Fibroblast of lung (primary cell): ENCODE results near the gene CRLF1. TPM values are rescaled to one million over a fixed set of nuclear protein-coding genes. Genes with fewer than 3 reads are reported as not detected.

Source experiments
- DNase-seq, 2 donors: peaks; one replicate each; pipeline versions ENCODE4 v3.0.0 to v3.0.0-alpha.2; 2010; ENCODE audit warnings: low read depth in 2 of 2
- H2AFZ ChIP-seq: 2 replicates; pipeline ENCODE4 v1.5.1; 2012; ENCODE audit warnings: low read length, control low read depth, inconsistent platforms
- H3K27ac ChIP-seq: 2 replicates; pipeline ENCODE4 v1.5.1; 2011; ENCODE audit warnings: low read length, control low read depth; ENCODE audit not compliant: insufficient read depth
- H3K27me3 ChIP-seq: 2 replicates; pipeline ENCODE4 v1.5.1; 2011; ENCODE audit warnings: mild to moderate bottlenecking, low read length; ENCODE audit not compliant: control insufficient read depth, insufficient read depth
- H3K36me3 ChIP-seq: 2 replicates; pipeline ENCODE4 v1.5.1; 2011; ENCODE audit warnings: low read length; ENCODE audit not compliant: control insufficient read depth, insufficient read depth
- H3K4me1 ChIP-seq: 2 replicates; pipeline ENCODE4 v1.5.1; 2011; ENCODE audit warnings: low read length; ENCODE audit not compliant: control insufficient read depth, insufficient read depth; ENCODE audit errors: extremely low read depth
- H3K4me2 ChIP-seq: 2 replicates; pipeline ENCODE4 v1.5.1; 2011; ENCODE audit warnings: low read length, control low read depth; ENCODE audit not compliant: insufficient read depth; ENCODE audit errors: extremely low read depth
- H3K4me3 ChIP-seq, 4 experiments: fragments of 200-600 bp in 1 of 4; sonication (generic) in 1 of 4; replicated peaks in 1 of 4; 2 replicates each; pipeline ENCODE4 v1.5.1; 2011 to 2016; ENCODE audit warnings: low read length in 4 of 4, low read depth in 3 of 4, mild to moderate bottlenecking in 3 of 4, control low read depth in 2 of 4, inconsistent platforms in 1 of 4, mixed read lengths in 1 of 4; ENCODE audit not compliant: insufficient read depth in 1 of 4; ENCODE audit errors: control extremely low read depth in 1 of 4
- H3K79me2 ChIP-seq: 2 replicates; pipeline ENCODE4 v1.5.1; 2012; ENCODE audit warnings: mild to moderate bottlenecking, low read length, inconsistent platforms; ENCODE audit not compliant: control insufficient read depth, insufficient read depth
- H3K9ac ChIP-seq: 2 replicates; pipeline ENCODE4 v1.5.1; 2011; ENCODE audit warnings: mild to moderate bottlenecking, low read length, control low read depth; ENCODE audit not compliant: insufficient read depth
- H3K9me3 ChIP-seq: 2 replicates; pipeline ENCODE4 v1.5.1; 2012; ENCODE audit warnings: low read depth, low read length; ENCODE audit not compliant: control insufficient read depth, insufficient read depth
- H4K20me1 ChIP-seq: 2 replicates; pipeline ENCODE4 v1.5.1; 2011; ENCODE audit warnings: low read length; ENCODE audit not compliant: control insufficient read depth, insufficient read depth; ENCODE audit errors: extremely low read depth
- EZH2 ChIP-seq: IDR thresholded peaks from 2 replicates; pipeline ENCODE4 v1.5.1; 2012; ENCODE audit warnings: low read length, control low read depth, mild to moderate bottlenecking; ENCODE audit errors: missing control alignments
- polyA plus RNA-seq, 2 donors: library from polyadenylated mRNA; depleted of rRNA in 1 of 2; stranded (reverse) in 1 of 2; unstranded in 1 of 2; fragments of >200 nt; gene quantifications; 2 replicates each; pipeline ENCODE4 v1.2.1, GENCODE V29; 2011 to 2012; ENCODE audit warnings: missing spikeins in 1 of 2
- total RNA-seq: library from RNA; depleted of rRNA; stranded (reverse); fragments of >200 nt; gene quantifications from 2 replicates; pipeline ENCODE4 v1.2.1, GENCODE V29; 2014
- TF ChIP-seq, protein P1 (sequence below), 2 donors: IDR thresholded peaks in 1 of 2; conservative IDR thresholded peaks in 1 of 2; 1 replicate in 1 of 2; 2 replicates in 1 of 2; pipeline ENCODE4 v1.5.1; 2011 to 2012; ENCODE audit warnings: low read length in 2 of 2, control low read depth in 1 of 2, inconsistent platforms in 1 of 2, low read depth in 1 of 2, mild to moderate bottlenecking in 1 of 2

The CRLF1 gene
- total and polyA plus RNA-seq, 2 donors (not counting 1 experiment from before 2014, with no cell fraction given): 2.2 to 2.5 TPM

DNA sequence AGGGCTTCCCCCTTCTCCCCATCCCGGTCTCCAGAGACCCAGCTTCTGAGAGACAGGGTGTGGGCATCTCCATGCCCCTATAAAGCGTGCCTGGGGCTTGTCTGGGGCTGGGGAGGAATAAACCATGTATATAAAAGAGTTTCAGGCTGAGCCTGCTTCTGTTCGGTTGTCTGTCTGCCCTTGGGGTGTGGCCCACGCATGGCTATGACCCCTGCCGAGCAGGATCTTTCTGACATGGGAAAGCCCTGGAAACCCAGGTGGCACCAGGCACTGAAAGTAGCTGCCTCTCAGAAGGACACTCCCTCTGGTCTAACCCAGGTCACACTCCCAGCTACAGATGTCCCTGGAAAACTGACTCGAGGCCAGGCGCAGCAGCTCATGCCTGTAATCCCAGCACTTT, 14.3 kb upstream of the CRLF1 start:
- H3K4me3 ChIP-seq: no peak overlapping the region
- peaks cover 3% of the 10 kb centered on the region for H3K27me3 ChIP-seq
- H3K79me2 ChIP-seq: no peaks in the 10 kb centered on the region
- DNase-seq: no peak
- no peaks in the 10 kb centered on the region for H3K36me3 ChIP-seq
- no peaks in the 10 kb centered on the region for H3K9me3 ChIP-seq
- TF ChIP-seq EZH2: no peak
- TF ChIP-seq, protein P1, sequence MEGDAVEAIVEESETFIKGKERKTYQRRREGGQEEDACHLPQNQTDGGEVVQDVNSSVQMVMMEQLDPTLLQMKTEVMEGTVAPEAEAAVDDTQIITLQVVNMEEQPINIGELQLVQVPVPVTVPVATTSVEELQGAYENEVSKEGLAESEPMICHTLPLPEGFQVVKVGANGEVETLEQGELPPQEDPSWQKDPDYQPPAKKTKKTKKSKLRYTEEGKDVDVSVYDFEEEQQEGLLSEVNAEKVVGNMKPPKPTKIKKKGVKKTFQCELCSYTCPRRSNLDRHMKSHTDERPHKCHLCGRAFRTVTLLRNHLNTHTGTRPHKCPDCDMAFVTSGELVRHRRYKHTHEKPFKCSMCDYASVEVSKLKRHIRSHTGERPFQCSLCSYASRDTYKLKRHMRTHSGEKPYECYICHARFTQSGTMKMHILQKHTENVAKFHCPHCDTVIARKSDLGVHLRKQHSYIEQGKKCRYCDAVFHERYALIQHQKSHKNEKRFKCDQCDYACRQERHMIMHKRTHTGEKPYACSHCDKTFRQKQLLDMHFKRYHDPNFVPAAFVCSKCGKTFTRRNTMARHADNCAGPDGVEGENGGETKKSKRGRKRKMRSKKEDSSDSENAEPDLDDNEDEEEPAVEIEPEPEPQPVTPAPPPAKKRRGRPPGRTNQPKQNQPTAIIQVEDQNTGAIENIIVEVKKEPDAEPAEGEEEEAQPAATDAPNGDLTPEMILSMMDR (conservative IDR thresholded peaks at IDR 0.05 in 1 of 2, IDR thresholded peaks at IDR 0.05 in 1 of 2; ENCODE audit: low read depth in 1 of 2, low read length in 2 of 2): no peak
- no peak overlapping the region for H3K27ac ChIP-seq
- no peaks in the 10 kb centered on the region for H4K20me1 ChIP-seq
- H3K4me2 ChIP-seq: no peak overlapping the region
- H3K9ac ChIP-seq: no peak overlapping the region
- H3K4me1 ChIP-seq: no peaks in the 10 kb centered on the region
- H2AFZ ChIP-seq: no peak overlapping the region

DNA sequence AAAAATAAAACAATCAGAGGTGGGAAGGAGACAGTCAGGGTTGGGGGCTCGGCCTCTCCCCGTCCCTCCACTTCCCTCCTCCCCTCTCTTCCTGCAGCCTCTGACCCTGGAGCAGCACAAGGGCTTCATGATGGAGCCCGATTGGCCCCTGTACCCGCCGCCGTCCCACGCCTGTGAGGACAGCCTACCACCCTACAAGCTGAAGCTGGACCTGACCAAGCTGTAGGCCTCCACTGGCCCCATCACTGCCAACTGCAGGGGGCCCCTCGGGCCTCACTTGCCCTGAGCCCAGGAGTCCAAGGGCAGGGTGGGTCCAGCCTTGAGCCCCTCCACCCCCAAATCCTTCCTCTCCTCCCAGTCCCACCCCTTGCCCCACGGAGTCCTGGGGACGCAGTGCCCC, 13.7 kb upstream of the CRLF1 start:
- Histone ChIP-seq H4K20me1 (no peaks in the 10 kb centered on the region), H3K4me1 (no peaks in the 10 kb centered on the region), H3K27ac (no peak overlapping the region), H3K4me3 (no peak overlapping the region), H3K4me2 (no peak overlapping the region), H3K36me3 (no peaks in the 10 kb centered on the region), H3K79me2 (no peaks in the 10 kb centered on the region), H3K9ac (no peak overlapping the region), H3K27me3 (peaks cover 5% of the 10 kb centered on the region), H3K9me3 (no peaks in the 10 kb centered on the region), H2AFZ (no peak overlapping the region)
- TF ChIP-seq, protein P1 (conservative IDR thresholded peaks at IDR 0.05 in 1 of 2, IDR thresholded peaks at IDR 0.05 in 1 of 2; ENCODE audit: low read depth in 1 of 2, low read length in 2 of 2): no peak
- no peak for TF ChIP-seq EZH2
- DNase-seq: no peak

DNA sequence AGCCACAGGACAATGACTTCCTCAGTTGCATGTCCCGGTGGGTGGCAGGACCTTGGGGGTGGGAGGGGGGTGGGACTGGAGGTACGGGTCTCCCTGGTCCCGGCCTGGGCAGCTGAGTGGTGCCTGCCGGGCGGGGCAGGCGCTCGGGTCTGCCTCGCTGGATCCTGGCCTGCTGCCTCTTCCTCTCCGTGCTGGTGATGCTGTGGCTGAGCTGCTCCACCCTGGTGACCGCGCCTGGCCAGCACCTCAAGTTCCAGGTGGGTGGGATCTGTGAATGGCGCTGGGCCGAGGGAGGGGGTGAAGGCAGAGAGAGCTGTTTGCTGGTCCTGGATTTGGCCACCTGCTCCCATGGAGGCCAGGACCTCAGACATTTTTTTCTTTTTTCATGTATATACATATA, 11.6 kb upstream of the CRLF1 start:
- Histone ChIP-seq H3K36me3 (no peaks in the 10 kb centered on the region), H3K4me1 (no peaks in the 10 kb centered on the region), H3K9me3 (no peaks in the 10 kb centered on the region), H3K27me3 (peaks cover 16% of the 10 kb centered on the region), H3K9ac (no peak overlapping the region), H3K79me2 (no peaks in the 10 kb centered on the region), H3K4me2 (no peak overlapping the region), H2AFZ (no peak overlapping the region), H4K20me1 (no peaks in the 10 kb centered on the region), H3K27ac (no peak overlapping the region), H3K4me3 (no peak overlapping the region)
- TF ChIP-seq EZH2: no peak
- TF ChIP-seq, protein P1 (conservative IDR thresholded peaks at IDR 0.05 in 1 of 2, IDR thresholded peaks at IDR 0.05 in 1 of 2; ENCODE audit: low read depth in 1 of 2, low read length in 2 of 2): no peak
- no peak for DNase-seq
